ENCODE results near the gene ZBTB7C. TPM values are rescaled to one million over a fixed set of nuclear protein-coding genes. Genes with fewer than 3 reads are reported as not detected.

ZBTB7C gene
- total RNA-seq, 1 experiment from 2014 or later: 0.32 TPM

DNA sequence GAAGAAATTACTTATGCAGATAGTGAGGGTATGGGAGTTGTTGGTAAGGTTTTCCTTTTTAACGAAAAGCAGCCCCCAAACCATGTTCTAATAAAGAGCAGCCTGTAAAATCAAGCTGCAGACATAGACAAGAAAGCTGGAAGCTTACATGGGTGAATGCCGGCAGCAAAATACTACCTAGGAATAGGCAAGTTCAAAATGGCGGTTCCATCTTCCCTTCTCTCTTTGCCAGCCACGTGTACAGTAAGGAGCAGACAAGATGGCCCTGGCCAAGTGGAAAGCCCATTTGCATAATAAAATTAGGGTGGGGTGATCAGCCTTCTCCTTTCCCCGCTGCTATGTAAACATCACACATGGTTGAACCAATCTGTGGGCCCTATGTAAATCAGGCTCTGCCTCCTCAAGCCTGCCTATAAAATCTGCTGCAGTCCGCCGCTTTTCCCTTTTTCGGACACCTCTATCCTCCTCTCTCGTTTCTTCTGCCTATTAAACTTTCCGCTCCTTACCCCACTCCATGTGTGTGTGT is 155.0 kb downstream of the ZBTB7C start:
- CTCF ChIA-PET: no interaction called here

GRCh38 chr18:48252525-48252924 is 156.7 kb downstream of the ZBTB7C start:
- DNase-seq (ENCODE audit: low spot score): no peak
- no peak overlapping the region for H3K4me3 ChIP-seq (ENCODE audit: low read depth, low read length, poor library complexity, severe bottlenecking)
- POLR2A ChIA-PET (ENCODE audit: low non-redundant PET): no interaction called here
- no peak overlapping the region for H3K27ac ChIP-seq (ENCODE audit: low read depth, low read length, poor library complexity, severe bottlenecking)
- no peaks in the 10 kb centered on the region for H3K27me3 ChIP-seq (replicated peaks; ENCODE audit: insufficient read depth, low read depth, low read length, poor library complexity)
- BruUV-seq (replicated peaks): no TSS peak
- H3K9me3 ChIP-seq (ENCODE audit: low read depth, low read length, poor library complexity, severe bottlenecking): peaks cover 4% of the 10 kb centered on the region
- H3K36me3 ChIP-seq (ENCODE audit: insufficient read depth, low read length, poor library complexity, severe bottlenecking): no peaks in the 10 kb centered on the region
- intact Hi-C loops (cut with micrococcal nuclease; ENCODE audit: unreplicated experiment): no loop called here
- no peak for TF ChIP-seq EZH2 (IDR thresholded peaks at IDR 0.05; ENCODE audit: borderline replicate concordance, low read depth, low read length, poor library complexity, severe bottlenecking)
- TF ChIP-seq, protein P1, sequence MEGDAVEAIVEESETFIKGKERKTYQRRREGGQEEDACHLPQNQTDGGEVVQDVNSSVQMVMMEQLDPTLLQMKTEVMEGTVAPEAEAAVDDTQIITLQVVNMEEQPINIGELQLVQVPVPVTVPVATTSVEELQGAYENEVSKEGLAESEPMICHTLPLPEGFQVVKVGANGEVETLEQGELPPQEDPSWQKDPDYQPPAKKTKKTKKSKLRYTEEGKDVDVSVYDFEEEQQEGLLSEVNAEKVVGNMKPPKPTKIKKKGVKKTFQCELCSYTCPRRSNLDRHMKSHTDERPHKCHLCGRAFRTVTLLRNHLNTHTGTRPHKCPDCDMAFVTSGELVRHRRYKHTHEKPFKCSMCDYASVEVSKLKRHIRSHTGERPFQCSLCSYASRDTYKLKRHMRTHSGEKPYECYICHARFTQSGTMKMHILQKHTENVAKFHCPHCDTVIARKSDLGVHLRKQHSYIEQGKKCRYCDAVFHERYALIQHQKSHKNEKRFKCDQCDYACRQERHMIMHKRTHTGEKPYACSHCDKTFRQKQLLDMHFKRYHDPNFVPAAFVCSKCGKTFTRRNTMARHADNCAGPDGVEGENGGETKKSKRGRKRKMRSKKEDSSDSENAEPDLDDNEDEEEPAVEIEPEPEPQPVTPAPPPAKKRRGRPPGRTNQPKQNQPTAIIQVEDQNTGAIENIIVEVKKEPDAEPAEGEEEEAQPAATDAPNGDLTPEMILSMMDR (conservative IDR thresholded peaks at IDR 0.05; ENCODE audit: low read depth, low read length): no peak
- CTCF ChIA-PET: no interaction called here
- peaks cover 10% of the 10 kb centered on the region for H3K4me1 ChIP-seq (ENCODE audit: insufficient read depth, low read length, poor library complexity, severe bottlenecking)

More for the DNA sequence above, 155.0 kb downstream of the ZBTB7C start:
- TF ChIP-seq EZH2 (IDR thresholded peaks at IDR 0.05; ENCODE audit: borderline replicate concordance, low read depth, low read length, poor library complexity, severe bottlenecking): no peak
- TF ChIP-seq, protein P1 (conservative IDR thresholded peaks at IDR 0.05; ENCODE audit: low read depth, low read length): no peak
- BruUV-seq (replicated peaks): no TSS peak
- no peak for DNase-seq (ENCODE audit: low spot score)
- peaks cover 10% of the 10 kb centered on the region for H3K4me1 ChIP-seq (ENCODE audit: insufficient read depth, low read length, poor library complexity, severe bottlenecking)
- H3K9me3 ChIP-seq (ENCODE audit: low read depth, low read length, poor library complexity, severe bottlenecking): peaks cover 4% of the 10 kb centered on the region
- no peak overlapping the region for H3K27ac ChIP-seq (ENCODE audit: low read depth, low read length, poor library complexity, severe bottlenecking)
- no peaks in the 10 kb centered on the region for H3K36me3 ChIP-seq (ENCODE audit: insufficient read depth, low read length, poor library complexity, severe bottlenecking)
- intact Hi-C loops (cut with micrococcal nuclease; ENCODE audit: unreplicated experiment): no loop called here
- no peaks in the 10 kb centered on the region for H3K27me3 ChIP-seq (replicated peaks; ENCODE audit: insufficient read depth, low read depth, low read length, poor library complexity)
- POLR2A ChIA-PET (ENCODE audit: low non-redundant PET): no interaction called here
- no peak overlapping the region for H3K4me3 ChIP-seq (ENCODE audit: low read depth, low read length, poor library complexity, severe bottlenecking)

GRCh38 chr18:48250918-48251317 is 158.3 kb downstream of the ZBTB7C start:
- no peaks in the 10 kb centered on the region for H3K27me3 ChIP-seq (replicated peaks; ENCODE audit: insufficient read depth, low read depth, low read length, poor library complexity)
- no peak for DNase-seq (ENCODE audit: low spot score)
- peaks cover 10% of the 10 kb centered on the region for H3K4me1 ChIP-seq (ENCODE audit: insufficient read depth, low read length, poor library complexity, severe bottlenecking)
- H3K9me3 ChIP-seq (ENCODE audit: low read depth, low read length, poor library complexity, severe bottlenecking): no peaks in the 10 kb centered on the region
- BruUV-seq (replicated peaks): no TSS peak
- CTCF ChIA-PET: no interaction called here
- POLR2A ChIA-PET (ENCODE audit: low non-redundant PET): no interaction called here
- no peak overlapping the region for H3K4me3 ChIP-seq (ENCODE audit: low read depth, low read length, poor library complexity, severe bottlenecking)
- TF ChIP-seq, protein P1 (conservative IDR thresholded peaks at IDR 0.05; ENCODE audit: low read depth, low read length): no peak
- no peak for TF ChIP-seq EZH2 (IDR thresholded peaks at IDR 0.05; ENCODE audit: borderline replicate concordance, low read depth, low read length, poor library complexity, severe bottlenecking)
- intact Hi-C loops (cut with micrococcal nuclease; ENCODE audit: unreplicated experiment): no loop called here
- H3K27ac ChIP-seq (ENCODE audit: low read depth, low read length, poor library complexity, severe bottlenecking): no peak overlapping the region
- no peaks in the 10 kb centered on the region for H3K36me3 ChIP-seq (ENCODE audit: insufficient read depth, low read length, poor library complexity, severe bottlenecking)
